ENCODE measurements around the gene SP9. TPM values are rescaled to one million over a fixed set of nuclear protein-coding genes. Genes with fewer than 3 reads are reported as not detected.
"Not testable (repeated sequence)": the region's sequence is repeated elsewhere in the genome, so short reads cannot be mapped to it uniquely, and the experiment has no call there.

The SP9 gene
- total RNA-seq, 1 donor from 2014 or later: 0.56 TPM

- H3K4me3 Mint-ChIP-seq: no peak overlapping the region
- peak; percentile 73 for TF ChIP-seq CTCF (conservative IDR thresholded peaks at IDR 0.05)
- H3K27me3 Mint-ChIP-seq: peaks cover 19% of the 10 kb centered on the region
- no peak overlapping the region for H3K27ac Mint-ChIP-seq
- H3K9me3 Mint-ChIP-seq: no peaks in the 10 kb centered on the region
- H3K4me1 Mint-ChIP-seq (ENCODE audit: unreplicated experiment): no peaks in the 10 kb centered on the region
- no peak for DNase-seq (ENCODE audit: extremely low spot score, unreplicated experiment)
- H3K36me3 Mint-ChIP-seq: peaks cover 19% of the 10 kb centered on the region
Observed at GRCh38 chr2:174350018-174350417, 15.3 kb downstream of the SP9 start.

- Mint-ChIP-seq H3K9me3 (no peaks in the 10 kb centered on the region), H3K27me3 (peaks cover 12% of the 10 kb centered on the region), H3K4me1 (ENCODE audit: unreplicated experiment) (no peaks in the 10 kb centered on the region), H3K36me3 (peaks cover 17% of the 10 kb centered on the region), H3K4me3 (no peak overlapping the region), H3K27ac (no peak overlapping the region)
- TF ChIP-seq CTCF (conservative IDR thresholded peaks at IDR 0.05): no peak
- DNase-seq (ENCODE audit: extremely low spot score, unreplicated experiment): no peak
Observed at GRCh38 chr2:174350593-174351181, 15.9 kb downstream of the SP9 start.

- no peak for TF ChIP-seq CTCF (conservative IDR thresholded peaks at IDR 0.05)
- H3K9me3 Mint-ChIP-seq: no peaks in the 10 kb centered on the region
- H3K27me3 Mint-ChIP-seq: no peaks in the 10 kb centered on the region
- no peak for DNase-seq (ENCODE audit: extremely low spot score, unreplicated experiment)
- H3K27ac Mint-ChIP-seq: no peak overlapping the region
- no peaks in the 10 kb centered on the region for H3K4me1 Mint-ChIP-seq (ENCODE audit: unreplicated experiment)
- H3K4me3 Mint-ChIP-seq: no peak overlapping the region
- H3K36me3 Mint-ChIP-seq: peaks cover 11% of the 10 kb centered on the region
Observed at GRCh38 chr2:174353004-174353403, 18.2 kb downstream of the SP9 start.

- no peaks in the 10 kb centered on the region for H3K9me3 Mint-ChIP-seq
- H3K27ac Mint-ChIP-seq: no peak overlapping the region
- TF ChIP-seq CTCF (conservative IDR thresholded peaks at IDR 0.05): no peak
- H3K36me3 Mint-ChIP-seq: peaks cover 17% of the 10 kb centered on the region
- H3K4me1 Mint-ChIP-seq (ENCODE audit: unreplicated experiment): no peaks in the 10 kb centered on the region
- no peak for DNase-seq (ENCODE audit: extremely low spot score, unreplicated experiment)
- H3K27me3 Mint-ChIP-seq: no peaks in the 10 kb centered on the region
- H3K4me3 Mint-ChIP-seq: no peak overlapping the region
Observed at GRCh38 chr2:174356347-174356746, 21.6 kb downstream of the SP9 start.

- not testable (repeated sequence) for DNase-seq (ENCODE audit: extremely low spot score, unreplicated experiment); H3K27me3 Mint-ChIP-seq; H3K9me3 Mint-ChIP-seq; H3K4me3 Mint-ChIP-seq; H3K4me1 Mint-ChIP-seq (ENCODE audit: unreplicated experiment); H3K27ac Mint-ChIP-seq
- H3K36me3 Mint-ChIP-seq: peaks cover 35% of the 10 kb centered on the region
Observed at GRCh38 chr2:174359663-174360062, 24.9 kb downstream of the SP9 start.

GRCh38 chr2:174362949-174363348, 28.2 kb downstream of the SP9 start:
- Mint-ChIP-seq H3K4me3 (no peak overlapping the region), H3K36me3 (peaks cover 58% of the 10 kb centered on the region), H3K27ac (no peak overlapping the region), H3K9me3 (peaks cover 7% of the 10 kb centered on the region), H3K27me3 (no peaks in the 10 kb centered on the region), H3K4me1 (ENCODE audit: unreplicated experiment) (no peaks in the 10 kb centered on the region)
- DNase-seq (ENCODE audit: extremely low spot score, unreplicated experiment): no peak
- no peak for TF ChIP-seq CTCF (conservative IDR thresholded peaks at IDR 0.05)

GRCh38 chr2:174363492-174364225, 28.9 kb downstream of the SP9 start:
- H3K27ac Mint-ChIP-seq; H3K9me3 Mint-ChIP-seq; H3K27me3 Mint-ChIP-seq; H3K4me1 Mint-ChIP-seq (ENCODE audit: unreplicated experiment); DNase-seq (ENCODE audit: extremely low spot score, unreplicated experiment); H3K4me3 Mint-ChIP-seq: not testable (repeated sequence)
- peaks cover 63% of the 10 kb centered on the region for H3K36me3 Mint-ChIP-seq
